GM19372 (cell line): Measurements from ENCODE around the gene VCAN.

ENCODE experiments used
- ATAC-seq: cut with Tn5 transposase; IDR thresholded peaks from one replicate; pipeline ENCODE4 v1.9.1; 2021; ENCODE audit warnings: mild to moderate bottlenecking, low read depth, moderate library complexity; ENCODE audit not compliant: unreplicated experiment

Gene VCAN

DNA sequence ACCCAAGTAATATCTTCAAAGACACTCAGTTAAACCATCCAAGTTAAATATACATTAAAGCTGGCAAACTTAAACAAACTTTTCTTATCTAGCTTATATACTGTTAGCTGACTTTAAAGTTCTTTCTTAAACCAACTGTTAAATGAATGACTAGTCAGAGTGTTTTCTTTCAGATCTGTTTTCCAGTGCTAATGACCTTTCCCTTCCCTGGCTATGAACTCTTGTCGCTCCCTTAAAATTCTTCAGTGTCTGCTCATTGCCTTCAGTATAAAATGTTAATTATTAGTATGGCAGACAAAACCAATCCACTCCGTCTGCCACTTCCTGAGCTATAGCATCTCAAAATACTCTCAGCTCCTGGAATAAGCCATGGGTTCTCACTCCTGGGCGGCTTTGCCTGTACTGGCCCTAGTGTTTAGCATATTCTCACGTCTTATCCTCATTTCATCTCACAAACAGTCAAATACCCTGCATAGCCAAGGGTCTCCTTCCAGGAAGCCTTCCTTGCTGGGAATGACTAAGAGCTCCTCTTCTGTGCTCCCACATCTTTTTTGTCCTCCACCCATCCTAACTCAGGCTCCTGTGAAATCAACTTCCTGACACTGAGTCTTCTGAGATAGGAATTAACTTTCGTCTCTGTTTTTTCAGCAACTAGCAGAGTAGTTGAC lies 87.7 kb downstream of the VCAN start:
- ATAC-seq: no peak

DNA sequence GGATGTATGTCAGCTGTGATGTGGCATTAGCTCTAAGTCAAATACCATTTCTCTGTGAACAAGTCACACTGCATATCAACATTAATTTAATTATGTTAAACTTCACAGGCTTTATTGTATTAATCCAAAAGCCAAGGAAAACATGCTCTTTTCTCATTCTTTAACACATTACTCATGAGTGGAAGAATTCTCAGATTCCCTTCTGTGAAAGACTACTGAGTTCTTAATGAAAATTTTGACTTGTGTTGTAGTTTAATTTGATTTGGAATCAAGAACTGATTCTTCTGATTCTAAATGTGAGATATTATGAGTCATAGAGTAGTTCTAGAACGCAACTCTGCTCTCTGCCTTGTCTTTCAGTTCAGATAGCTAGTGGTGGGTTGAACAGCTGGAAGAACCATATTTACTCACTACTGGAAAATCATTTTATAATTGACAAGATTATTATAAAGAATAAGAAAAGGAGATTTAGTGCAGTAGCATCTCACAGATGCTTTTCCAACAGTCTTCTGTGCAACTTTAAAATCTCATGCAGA lies 90.6 kb downstream of the VCAN start:
- no peak for ATAC-seq

DNA sequence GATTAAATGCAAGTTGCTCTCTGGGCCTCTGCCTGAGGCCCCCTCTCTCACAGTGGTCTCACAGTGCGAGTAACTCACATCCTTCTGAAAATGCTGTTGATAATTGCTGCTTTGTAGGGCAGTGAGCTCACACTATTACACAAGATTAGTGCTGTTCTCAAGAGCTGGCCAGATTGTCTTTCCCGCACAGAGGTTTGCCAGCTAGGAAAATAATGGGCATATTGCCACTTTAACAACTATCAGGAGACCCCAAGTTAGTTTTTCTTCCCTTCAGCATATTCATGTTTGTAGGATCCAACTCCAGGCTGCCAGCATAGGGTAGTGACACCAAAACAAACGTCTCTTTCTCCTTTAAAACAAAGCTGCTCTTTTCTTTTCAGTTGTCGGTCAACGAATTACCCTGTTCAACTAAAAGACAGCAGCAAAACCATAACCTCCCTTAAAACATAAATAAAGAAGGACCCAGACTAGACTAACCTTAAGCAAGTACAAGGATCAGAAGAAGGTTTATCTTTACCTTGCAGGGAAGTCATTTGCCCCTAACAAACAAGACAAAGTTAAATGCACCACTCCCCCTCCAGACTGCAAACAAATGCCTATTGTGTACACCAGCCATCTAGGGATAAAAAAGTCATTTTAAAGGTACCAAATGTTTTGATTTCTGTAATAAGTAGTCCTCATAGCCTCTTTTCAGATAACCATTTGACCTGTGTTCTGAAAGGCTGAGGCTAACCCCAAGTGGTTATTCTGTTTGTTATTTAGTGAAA lies 91.4 kb downstream of the VCAN start:
- no peak for ATAC-seq

DNA sequence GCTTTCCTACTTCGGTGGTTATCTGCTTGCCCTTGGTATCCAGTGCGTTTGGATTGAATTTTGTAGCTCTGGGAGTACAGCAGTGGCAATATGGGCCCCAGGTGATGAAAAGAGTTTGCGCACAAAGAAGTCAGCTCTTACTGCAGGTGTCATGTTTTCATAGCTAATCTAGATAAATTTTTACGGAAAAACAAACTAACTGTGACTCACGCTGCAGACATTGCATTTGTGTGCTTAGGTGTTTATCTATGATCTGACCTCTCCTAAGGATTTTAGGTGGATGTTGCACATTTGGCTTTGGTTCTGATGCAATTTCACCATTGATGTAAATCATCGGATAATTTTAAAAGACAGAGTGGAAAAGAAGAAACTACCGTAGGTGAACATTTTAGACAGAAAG lies 92.1 kb downstream of the VCAN start:
- no peak for ATAC-seq

DNA sequence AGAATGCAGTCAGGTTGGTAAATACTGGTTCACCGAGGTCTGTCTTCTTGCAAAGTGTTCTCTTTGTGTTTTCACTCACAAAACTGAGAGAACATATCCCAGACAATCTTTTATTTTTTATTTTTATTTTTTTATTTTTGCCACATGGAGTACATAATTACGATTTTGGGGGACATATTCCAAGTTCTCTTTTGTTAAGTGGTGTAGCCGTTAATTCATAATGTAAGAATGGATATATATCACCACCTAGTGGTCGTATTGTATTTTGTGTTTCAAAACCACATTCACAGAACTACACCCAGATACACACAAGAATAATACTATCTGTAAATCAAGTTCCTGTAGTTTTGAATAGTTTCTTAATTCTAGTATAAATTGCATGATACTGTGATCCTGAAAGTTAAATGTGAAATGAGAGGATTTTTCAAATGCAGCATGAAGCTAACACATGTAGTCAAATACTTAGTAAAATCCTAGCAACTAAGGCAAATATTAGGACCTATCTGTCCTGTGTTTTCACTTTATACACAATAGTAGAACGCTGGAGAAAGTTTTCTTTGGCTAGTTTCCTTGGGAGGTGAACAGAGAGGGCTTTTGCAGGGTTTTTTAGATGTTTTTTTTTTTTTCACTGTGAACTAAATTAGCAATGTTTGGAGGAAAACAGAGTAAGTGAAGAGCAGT lies 92.7 kb downstream of the VCAN start:
- ATAC-seq: peak; percentile 65

DNA sequence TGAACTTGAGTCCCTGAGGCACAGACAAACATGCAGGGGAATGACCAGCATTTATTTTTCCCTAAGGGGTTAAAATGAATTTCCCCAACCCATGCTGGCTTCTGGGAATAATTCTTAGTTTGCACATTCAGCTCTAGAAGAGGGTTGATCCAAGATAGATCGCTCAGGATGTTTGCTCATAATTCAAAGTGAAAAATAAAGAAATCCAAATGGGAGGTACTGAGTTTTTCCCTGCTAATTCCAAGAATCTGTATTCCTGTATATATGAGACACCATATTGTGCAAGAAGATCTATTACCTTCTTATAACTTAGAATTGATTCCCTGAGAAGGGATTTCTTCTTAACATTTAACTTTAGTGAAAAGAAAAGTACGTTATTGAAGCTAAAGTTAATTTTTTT lies 96.2 kb downstream of the VCAN start:
- ATAC-seq: no peak

DNA sequence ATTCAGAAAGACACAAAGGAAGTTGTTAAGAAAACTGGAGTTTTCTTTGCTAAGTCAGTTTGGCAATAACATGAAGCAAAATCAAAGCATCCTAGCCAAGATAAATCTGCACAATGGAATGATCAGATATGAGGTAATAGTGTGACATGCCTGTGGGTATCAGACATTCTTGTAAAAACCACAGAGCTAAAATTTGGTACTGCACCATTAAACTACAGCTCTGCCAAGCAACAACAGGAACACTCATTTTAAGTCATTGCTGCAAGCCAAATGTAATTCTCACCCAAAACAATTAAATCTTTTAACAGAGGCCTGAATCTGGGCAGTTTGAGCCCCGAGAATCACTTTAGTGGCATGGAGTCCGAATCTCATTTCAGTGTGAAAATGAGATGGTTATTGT lies 96.6 kb downstream of the VCAN start:
- ATAC-seq: no peak

DNA sequence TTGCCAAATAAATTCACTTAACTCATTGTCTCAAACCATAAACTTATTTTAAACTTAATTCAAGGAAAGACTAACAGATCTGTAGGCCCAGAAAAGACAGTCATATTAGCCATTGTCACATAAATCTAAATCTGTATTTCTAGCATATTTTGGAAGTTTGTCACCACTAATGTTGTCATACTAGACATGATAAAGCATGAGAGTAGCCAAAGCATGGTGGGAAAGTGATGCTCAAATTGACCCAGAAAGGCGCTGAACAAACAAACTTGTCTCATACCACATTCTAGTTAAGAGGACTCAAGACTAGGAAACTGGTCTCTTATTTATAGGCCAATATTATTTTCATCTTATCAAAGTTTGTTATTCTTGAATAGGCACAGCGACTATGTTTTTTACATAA lies 99.4 kb downstream of the VCAN start:
- ATAC-seq: no peak

DNA sequence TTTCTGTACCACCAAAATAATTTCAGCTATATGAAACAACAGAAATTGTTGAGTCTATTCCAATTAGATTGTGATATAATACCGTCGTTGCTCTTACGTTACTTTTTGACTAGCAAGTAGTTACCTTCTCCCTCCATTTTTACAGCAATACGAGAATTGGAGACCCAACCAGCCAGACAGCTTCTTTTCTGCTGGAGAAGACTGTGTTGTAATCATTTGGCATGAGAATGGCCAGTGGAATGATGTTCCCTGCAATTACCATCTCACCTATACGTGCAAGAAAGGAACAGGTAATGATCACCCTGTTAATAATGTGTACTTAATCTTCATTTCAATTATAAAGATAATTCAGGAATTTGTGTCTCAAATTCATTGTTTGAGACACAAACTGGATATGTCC lies 100.7 kb downstream of the VCAN start:
- ATAC-seq: no peak

DNA sequence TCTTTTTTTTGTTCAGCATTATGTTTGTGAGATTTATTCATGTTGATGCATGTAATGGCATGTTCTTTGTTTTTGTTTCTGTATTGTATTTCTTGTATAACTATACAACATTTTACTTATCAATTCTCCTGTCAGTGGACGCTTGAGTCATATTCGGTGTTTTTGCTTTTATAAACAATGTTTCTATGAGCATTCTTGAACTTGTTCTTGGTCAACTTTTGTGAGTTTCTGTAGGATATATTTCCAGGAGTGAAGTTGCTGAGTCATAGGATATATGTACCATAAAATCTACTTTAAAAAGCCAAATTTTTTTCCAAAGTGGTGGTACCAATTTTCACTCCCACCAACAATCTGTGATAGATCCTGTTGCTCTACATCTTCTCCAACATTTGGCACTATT lies 104.8 kb downstream of the VCAN start:
- ATAC-seq: no peak

DNA sequence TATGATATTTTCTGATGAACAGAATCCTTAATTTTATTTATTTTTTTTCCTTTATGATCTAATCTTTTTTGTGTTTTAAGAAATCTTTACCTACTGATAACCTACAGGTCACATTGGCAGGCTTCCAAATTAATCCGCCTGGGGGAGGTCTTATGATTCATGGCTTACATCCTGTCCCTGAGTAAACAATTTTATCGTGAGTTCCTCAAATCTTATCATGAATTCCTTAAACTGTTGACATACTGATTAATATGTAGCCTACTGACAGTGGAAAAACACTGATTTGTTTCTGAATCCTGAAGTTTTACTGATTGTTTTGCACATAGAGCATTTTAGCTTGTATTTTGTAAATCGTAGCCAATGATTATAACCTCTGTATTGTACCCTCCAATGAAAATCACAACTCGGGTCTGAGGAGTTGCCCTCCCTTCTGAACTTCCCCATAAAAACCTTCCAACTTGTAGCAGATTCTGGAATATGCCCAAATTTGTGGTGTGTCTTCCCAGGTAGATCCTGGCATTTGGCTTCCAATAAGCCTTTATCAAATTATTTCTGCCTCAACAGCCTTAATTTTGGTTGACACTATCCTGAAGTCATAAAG lies 105.6 kb downstream of the VCAN start:
- no peak for ATAC-seq

DNA sequence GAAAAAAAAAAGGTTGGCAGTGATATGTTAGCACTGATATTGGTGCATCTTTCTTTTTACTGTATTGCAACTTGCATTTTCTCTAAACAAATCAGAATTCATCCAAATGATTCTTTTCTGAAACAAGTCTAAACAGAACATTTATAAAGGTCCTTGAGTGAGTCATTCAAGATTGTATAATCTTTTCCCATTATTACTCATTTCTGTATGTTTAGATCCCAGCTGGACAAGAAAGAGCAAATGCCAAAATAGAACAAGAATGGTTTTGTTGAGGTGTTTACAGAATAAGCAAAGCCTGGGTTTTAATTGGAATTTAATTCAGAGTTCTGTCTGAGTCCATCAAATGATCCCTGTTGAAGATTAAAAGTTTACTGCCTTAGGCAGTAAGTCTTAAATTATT lies 112.3 kb downstream of the VCAN start:
- ATAC-seq: no peak

DNA sequence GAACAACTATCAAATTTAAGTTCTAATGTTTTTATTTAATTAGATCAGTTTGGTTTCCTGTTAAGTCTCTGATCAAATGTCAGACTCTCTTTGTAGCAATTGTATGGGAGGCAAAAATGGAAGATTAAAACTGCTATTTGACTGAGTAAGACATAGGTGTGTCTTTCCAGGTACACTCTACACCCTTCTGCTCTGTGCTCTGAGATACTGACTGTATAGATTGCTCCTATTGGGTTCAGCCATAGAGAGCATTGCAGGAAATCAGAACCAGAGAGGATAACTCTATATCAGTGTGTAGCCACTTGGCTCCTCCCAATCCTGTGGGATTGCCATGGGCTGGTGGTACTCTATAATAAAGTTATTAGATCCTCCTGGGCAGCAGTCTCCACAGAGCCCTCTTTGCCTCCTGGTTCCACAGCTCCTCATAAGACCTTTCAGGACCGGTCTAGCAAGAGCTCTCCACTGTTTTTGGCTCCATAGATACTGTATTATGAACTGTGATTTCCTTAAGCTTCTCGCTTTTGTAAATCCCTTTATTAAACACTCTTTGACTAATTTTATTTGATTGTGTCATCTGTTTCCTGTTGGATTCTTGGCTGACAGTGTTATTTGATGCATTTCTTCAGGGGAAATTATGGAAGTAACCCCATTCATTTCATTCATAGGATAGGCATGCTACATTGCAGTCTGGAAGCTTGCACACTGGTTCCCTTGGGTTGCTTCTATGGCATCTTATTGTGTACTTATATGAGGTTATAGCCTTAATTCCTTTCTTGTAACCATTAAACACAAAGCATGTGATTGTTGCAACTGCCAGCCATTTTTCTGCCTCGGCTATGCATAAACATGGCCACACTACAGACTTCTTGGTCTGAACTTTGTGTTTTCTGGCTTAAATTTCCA lies 115.6 kb downstream of the VCAN start:
- ATAC-seq: no peak

DNA sequence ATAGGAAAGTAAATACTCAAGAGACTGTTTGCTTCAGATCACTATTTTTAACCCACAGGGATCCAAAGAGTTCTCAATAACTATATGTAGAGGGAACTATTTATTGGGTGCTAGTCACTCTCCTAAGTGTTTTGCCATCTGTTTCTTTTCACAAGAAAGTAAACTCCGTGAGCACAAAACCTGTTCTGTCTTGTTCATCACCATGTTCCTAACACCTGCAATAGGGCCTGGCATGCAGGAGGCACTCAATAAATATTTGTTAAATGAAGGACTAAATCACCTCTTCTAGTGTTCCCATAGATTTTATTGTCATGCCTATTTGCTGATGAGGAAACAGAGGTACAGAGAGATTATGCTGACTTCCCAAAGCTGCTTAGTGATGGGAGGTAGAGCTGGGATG lies 118.2 kb downstream of the VCAN start:
- no peak for ATAC-seq

DNA sequence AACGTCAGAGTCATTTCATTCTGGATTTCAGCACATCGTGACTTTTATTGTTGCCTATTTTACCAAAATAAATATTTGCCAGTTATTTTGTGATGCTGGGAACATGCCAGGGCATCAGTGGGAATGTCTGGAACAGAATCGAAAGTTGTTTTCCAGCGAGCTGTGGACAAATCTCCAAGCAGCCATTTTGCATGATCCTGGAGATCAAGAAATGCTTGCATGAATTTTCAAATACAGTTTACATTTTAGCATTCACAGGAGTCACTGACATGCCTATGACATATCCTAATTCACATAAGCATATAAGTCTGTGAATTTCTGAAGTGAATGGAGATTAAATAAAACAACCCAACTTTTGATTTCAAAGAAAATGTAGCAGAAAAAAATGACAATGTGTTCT lies 119.4 kb downstream of the VCAN start:
- ATAC-seq: no peak

DNA sequence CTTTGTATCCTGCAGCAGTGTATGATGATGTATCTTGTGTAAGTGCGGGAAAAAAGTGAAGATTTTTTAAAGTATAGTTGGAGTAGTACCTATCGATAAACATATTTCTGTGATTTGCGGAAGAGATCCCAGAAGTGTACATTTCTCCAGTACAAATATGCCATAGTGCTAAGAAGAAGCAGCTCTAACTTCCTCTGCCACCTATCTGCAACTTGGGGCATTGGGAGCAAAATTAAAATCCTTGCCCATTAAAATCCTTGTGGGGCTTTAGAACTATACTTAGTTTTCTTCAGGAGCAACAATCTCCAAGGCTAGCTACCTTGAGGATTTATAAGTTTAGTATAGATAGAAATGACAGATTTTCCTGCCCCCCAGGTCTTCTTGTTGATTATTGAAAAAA lies 123.7 kb downstream of the VCAN start:
- no peak for ATAC-seq

DNA sequence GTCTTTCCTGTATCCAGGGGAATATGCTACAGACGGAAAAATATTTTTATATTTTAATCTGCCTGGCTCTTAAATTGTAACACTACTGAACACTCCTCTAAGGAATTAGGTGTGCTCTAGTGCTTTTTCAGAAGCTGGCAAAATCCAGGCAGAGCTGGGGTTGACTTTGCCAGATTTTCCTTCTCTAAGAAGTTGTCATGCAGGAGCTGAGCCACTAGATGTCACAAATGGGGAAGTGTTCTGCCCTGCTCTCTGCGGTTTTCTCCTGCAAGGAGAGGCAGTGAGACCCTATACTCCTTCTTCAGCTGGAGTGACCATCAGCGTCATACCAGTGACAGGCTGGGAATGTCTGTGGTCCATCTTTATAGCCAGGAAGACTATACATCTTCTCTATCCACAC lies 136.6 kb downstream of the VCAN start:
- ATAC-seq: no peak

DNA sequence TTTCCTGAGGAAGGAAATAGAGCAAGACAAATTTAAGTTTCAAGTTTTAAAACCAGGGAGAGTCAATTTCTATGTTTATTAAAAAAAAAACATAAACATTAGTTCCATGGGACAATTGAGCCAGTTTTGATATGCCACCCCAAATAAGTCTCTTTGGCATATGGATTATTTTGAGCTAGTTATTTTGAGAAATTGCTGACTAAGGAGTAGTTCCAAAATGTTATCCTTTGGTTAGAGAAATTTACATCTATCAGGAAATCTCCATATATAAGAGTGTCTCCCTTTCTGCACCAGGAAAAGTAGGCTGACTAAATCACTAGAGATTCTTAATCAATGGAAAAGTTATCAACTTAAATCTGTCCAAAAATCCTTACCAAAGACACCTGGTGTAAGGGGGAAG lies 143.3 kb downstream of the VCAN start:
- no peak for ATAC-seq

DNA sequence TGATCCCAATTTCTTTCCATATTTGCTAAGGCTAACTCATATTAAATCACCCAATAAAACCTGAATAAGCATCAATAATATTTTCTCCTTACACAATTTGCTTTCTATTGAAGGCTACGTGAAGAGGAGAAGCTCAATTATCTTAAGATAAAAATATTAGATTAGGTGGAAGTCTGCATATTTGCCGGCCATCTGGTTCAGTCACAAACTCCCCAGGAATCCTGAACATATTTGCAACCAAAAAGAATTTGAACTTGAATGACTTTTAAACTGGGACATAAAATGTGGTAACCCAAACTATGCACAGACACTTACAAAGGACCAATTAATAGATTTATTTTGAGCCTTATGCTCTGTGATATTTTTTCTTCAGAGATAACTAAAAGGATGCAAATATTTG lies 156.8 kb downstream of the VCAN start:
- no peak for ATAC-seq
